Sigmoid colon (tissue), 7 donors: ENCODE measurements around the gene GLIPR1L2. TPM values are rescaled to one million over a fixed set of nuclear protein-coding genes. Genes with fewer than 3 reads are reported as not detected.
"Not testable (repeated sequence)": the region's sequence is repeated elsewhere in the genome, so short reads cannot be mapped to it uniquely, and the experiment has no call there.

Experiments
- DNase-seq: peaks from one replicate; pipeline ENCODE4 v3.0.0-alpha.2; 2019
- H3K27ac ChIP-seq, 4 donors: fragments of 200-600 bp; sonication (generic); one replicate each; pipeline ENCODE4 v1.5.1; 2016 to 2019; ENCODE audit warnings: mild to moderate bottlenecking in 1 of 4
- H3K27me3 ChIP-seq, 3 donors: fragments of 200-600 bp; sonication (generic); one replicate each; pipeline ENCODE4 v1.5.1; 2019; ENCODE audit warnings: mild to moderate bottlenecking in 1 of 3
- H3K36me3 ChIP-seq, 4 donors: fragments of 200-600 bp; sonication (generic); one replicate each; pipeline ENCODE4 v1.5.1; 2016 to 2019
- H3K4me1 ChIP-seq, 4 donors: fragments of 200-600 bp; sonication (generic); one replicate each; pipeline ENCODE4 v1.5.1; 2017 to 2019
- H3K4me3 ChIP-seq, 4 donors: fragments of 200-600 bp; sonication (generic); one replicate each; pipeline ENCODE4 v1.5.1; 2017 to 2019; ENCODE audit warnings: mild to moderate bottlenecking in 2 of 4, moderate library complexity in 1 of 4
- H3K9me3 ChIP-seq, 4 donors: fragments of 200-600 bp in 3 of 4; sonication (generic) in 3 of 4; one replicate each; pipeline versions ENCODE4 v1.5.1 to v1.6.1; 2013 to 2019
- EP300 ChIP-seq, 4 donors: sonication (generic); formaldehyde crosslinking; IDR thresholded peaks; one replicate each; pipeline ENCODE4 v1.6.1; 2017; ENCODE audit warnings: antibody characterized with exemption in 4 of 4
- POLR2A ChIP-seq, 2 donors: fragments of 450-650 bp; IDR thresholded peaks; one replicate each; pipeline ENCODE4 v1.6.1; 2016; ENCODE audit warnings: antibody characterized with exemption in 2 of 2, mild to moderate bottlenecking in 2 of 2, moderate library complexity in 2 of 2
- POLR2AphosphoS5 ChIP-seq, 4 donors: sonication (generic); formaldehyde crosslinking; IDR thresholded peaks; one replicate each; pipeline ENCODE4 v1.6.1; 2017; ENCODE audit warnings: antibody characterized with exemption in 4 of 4
- WGBS, 2 donors: extraction: QIAGEN DNeasy Blood & Tissue Kit; methylation state at CpG; one replicate each; pipeline ENCODE4 v1.1.7; 2013; 5-methylcytosine and 5-hydroxymethylcytosine counted together
- intact Hi-C: fragments of 100-400 bp; cut with DNase I; formaldehyde crosslinking; loops from one replicate; pipeline ENCODE4 v1.15.1; 2023
- polyA plus RNA-seq, 3 donors: library from polyadenylated mRNA; stranded (reverse); fragments of 200-250 nt; gene quantifications; one replicate each; pipeline ENCODE4 v1.2.3, GENCODE V29; 2013
- total RNA-seq, 4 donors: library from RNA; depleted of rRNA; stranded (reverse); fragments of >200 nt; gene quantifications; one replicate each; pipeline ENCODE4 v1.1.0, GENCODE V29; 2016
- TF ChIP-seq, protein P1 (sequence below), 4 experiments: fragments of 450-650 bp in 3 of 4; fragments of 200-600 bp in 1 of 4; IDR thresholded peaks; one replicate each; pipeline ENCODE4 v1.5.1; 2016 to 2019; ENCODE audit warnings: antibody characterized with exemption in 4 of 4, mild to moderate bottlenecking in 3 of 4, moderate library complexity in 2 of 4
- donor health status: healthy with polysubstance abuse.
- donor health status: Bipolar disorder and iron deficiency.
- donor health status: healthy.

The GLIPR1L2 gene
- total and polyA plus RNA-seq, 7 donors, result 0.47 to 3.0 (median 1.1) TPM; not detected in 3

GRCh38 chr12:75443709-75444108 lies 52.8 kb downstream of the GLIPR1L2 start:
- intact Hi-C loops, result no loop called here
- WGBS, 2 donors, result 44 to 63% methylated on average over 3 of the region's 3 CpGs

DNA sequence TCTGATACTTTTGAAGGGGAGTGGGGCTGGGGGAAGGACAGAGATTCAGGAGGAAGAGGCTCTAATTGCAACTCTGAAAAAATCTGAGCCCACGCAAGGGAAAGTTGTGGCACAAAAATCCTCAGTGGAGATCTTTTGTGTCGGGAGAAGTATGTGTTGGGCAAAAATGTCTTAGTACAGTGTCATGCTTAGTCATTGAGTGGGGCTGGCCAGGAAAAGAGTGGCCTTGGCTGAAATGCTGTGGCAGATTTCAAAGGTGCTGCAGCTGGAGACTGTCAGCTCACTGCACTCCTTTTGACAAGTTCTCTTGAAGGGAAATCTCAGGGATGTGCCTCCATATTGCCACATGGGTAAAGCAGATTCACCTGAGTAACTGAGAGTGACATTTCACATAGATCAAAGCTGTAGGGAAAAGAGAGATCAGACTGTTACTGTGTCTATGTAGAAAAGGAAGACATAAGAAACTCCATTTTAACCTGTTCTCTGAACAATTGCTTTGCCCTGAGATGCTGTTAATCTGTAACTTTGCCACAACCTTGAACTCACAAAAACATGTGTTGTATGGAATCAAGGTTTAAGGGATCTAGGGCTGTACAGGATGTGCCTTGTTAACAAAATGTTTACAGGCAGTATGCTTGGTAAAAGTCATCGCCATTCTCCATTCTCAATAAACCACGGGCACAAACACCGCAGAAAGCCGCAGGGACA lies 53.7 kb downstream of the GLIPR1L2 start:
- no peak for DNase-seq
- no peak overlapping the region for H3K27ac ChIP-seq
- WGBS, 2 donors, result 84 to 88% methylated on average over 6 of the region's 6 CpGs
- peaks cover 0 to 4% (median 0%) of the 10 kb centered on the region in 4 donors for H3K9me3 ChIP-seq
- intact Hi-C loops, result no loop called here
- no peak overlapping the region for H3K4me3 ChIP-seq
- no peaks in the 10 kb centered on the region for H3K36me3 ChIP-seq
- H3K4me1 ChIP-seq, result no peaks in the 10 kb centered on the region
- TF ChIP-seq EP300 (IDR thresholded peaks at IDR 0.05) (no peak), POLR2AphosphoS5 (IDR thresholded peaks at IDR 0.05) (no peak), POLR2A (IDR thresholded peaks at IDR 0.05) (no peak)
- TF ChIP-seq, protein P1, sequence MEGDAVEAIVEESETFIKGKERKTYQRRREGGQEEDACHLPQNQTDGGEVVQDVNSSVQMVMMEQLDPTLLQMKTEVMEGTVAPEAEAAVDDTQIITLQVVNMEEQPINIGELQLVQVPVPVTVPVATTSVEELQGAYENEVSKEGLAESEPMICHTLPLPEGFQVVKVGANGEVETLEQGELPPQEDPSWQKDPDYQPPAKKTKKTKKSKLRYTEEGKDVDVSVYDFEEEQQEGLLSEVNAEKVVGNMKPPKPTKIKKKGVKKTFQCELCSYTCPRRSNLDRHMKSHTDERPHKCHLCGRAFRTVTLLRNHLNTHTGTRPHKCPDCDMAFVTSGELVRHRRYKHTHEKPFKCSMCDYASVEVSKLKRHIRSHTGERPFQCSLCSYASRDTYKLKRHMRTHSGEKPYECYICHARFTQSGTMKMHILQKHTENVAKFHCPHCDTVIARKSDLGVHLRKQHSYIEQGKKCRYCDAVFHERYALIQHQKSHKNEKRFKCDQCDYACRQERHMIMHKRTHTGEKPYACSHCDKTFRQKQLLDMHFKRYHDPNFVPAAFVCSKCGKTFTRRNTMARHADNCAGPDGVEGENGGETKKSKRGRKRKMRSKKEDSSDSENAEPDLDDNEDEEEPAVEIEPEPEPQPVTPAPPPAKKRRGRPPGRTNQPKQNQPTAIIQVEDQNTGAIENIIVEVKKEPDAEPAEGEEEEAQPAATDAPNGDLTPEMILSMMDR (IDR thresholded peaks at IDR 0.05), result no peak
- H3K27me3 ChIP-seq, result no peaks in the 10 kb centered on the region

More at GRCh38 chr12:75443709-75444108, 52.8 kb downstream of the GLIPR1L2 start:
- H3K4me1 ChIP-seq, result no peaks in the 10 kb centered on the region
- H3K4me3 ChIP-seq, result no peak overlapping the region
- TF ChIP-seq EP300 (IDR thresholded peaks at IDR 0.05) (no peak), POLR2AphosphoS5 (IDR thresholded peaks at IDR 0.05) (no peak)
- H3K9me3 ChIP-seq, result peaks cover 0 to 4% (median 0%) of the 10 kb centered on the region in 4 donors
- no peak overlapping the region for H3K27ac ChIP-seq
- H3K27me3 ChIP-seq, result no peaks in the 10 kb centered on the region
- no peaks in the 10 kb centered on the region for H3K36me3 ChIP-seq
- DNase-seq, result no peak

DNA sequence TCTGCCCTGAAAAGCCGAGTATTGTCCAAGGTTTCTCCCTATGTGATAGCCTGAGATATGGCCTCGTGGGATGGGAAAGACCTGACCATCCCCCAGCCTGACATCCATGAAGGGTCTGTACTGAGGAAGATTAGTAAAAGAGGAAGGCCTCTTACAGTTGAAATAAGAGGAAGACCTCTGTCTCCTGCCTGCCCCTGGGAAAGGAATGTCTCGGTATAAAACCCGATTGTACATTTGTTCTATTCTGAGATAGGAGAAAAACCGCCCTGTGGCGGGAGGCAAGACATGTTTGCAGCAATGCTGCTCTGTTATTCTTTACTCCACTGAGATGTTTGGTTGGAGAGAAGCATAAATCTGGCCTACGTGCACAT lies 54.2 kb downstream of the GLIPR1L2 start:
- H3K27ac ChIP-seq, DNase-seq, H3K4me3 ChIP-seq, H3K27me3 ChIP-seq, H3K4me1 ChIP-seq, intact Hi-C loops, H3K9me3 ChIP-seq, H3K36me3 ChIP-seq: not testable (repeated sequence)
- 69 to 89% methylated on average over 7 of the region's 7 CpGs for WGBS, 2 donors

DNA sequence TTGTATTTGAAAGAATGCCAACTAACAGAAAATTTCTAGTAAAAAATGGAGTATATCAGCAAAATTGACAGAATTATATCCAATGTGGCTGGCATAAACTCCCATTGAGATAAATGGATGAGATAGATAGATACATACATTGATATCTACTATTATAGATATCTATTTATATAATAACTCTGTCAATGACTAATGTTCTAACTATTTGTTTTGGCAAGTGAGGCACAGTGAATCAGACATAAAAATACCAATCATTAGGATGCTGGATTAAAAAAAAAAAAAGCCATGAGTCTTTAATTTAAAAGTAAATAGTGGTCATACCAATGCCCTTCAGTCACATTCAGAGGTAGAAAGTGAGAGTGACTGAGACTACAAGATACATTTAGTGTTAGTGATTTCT lies 56.0 kb downstream of the GLIPR1L2 start:
- no peak overlapping the region for H3K27ac ChIP-seq
- no peak for DNase-seq
- H3K27me3 ChIP-seq, result no peaks in the 10 kb centered on the region
- no peaks in the 10 kb centered on the region for H3K4me1 ChIP-seq
- H3K9me3 ChIP-seq, result no peaks in the 10 kb centered on the region
- H3K36me3 ChIP-seq, result no peaks in the 10 kb centered on the region
- no peak overlapping the region for H3K4me3 ChIP-seq
- intact Hi-C loops, result no loop called here
- TF ChIP-seq, protein P1 (IDR thresholded peaks at IDR 0.05), result no peak
- TF ChIP-seq EP300 (IDR thresholded peaks at IDR 0.05) (no peak), POLR2A (IDR thresholded peaks at IDR 0.05) (no peak), POLR2AphosphoS5 (IDR thresholded peaks at IDR 0.05) (no peak)

DNA sequence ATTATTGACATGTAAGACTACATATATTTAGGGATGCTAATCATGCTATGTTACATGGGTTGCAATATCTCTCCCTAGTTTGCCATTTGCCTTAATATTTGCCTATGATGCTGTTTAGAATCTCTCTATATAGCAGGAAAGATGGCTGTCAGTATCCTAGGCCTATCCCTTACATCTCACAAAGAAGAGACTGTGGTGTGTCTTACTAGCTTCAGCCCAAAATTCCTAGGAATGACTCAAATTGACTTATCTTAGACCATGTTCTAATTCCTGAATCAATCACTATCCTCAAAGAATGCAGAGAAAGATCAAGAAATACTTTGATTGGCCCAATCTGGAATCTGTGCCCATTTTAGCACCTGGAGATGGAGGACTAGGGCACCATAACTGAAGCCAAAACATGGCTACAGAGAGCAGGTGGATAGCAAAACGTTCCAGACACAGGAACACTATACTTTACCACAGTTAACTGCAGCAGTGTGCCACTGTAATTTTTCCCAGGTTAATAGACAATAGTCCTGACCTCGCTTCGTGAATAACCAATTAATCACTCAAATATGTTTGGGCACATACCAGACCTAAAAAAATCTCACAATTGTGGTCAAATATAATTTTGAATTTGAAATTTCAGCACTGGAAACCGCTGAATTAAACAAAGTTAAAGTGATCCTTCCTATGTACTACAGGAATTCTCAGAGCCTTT lies 57.0 kb downstream of the GLIPR1L2 start:
- DNase-seq, result no peak
- H3K27ac ChIP-seq, result no peak overlapping the region
- no peaks in the 10 kb centered on the region for H3K27me3 ChIP-seq
- H3K9me3 ChIP-seq, result no peaks in the 10 kb centered on the region
- TF ChIP-seq EP300 (IDR thresholded peaks at IDR 0.05) (no peak), POLR2AphosphoS5 (IDR thresholded peaks at IDR 0.05) (no peak), POLR2A (IDR thresholded peaks at IDR 0.05) (no peak)
- TF ChIP-seq, protein P1 (IDR thresholded peaks at IDR 0.05), result no peak
- H3K4me1 ChIP-seq, result no peaks in the 10 kb centered on the region
- H3K36me3 ChIP-seq, result no peaks in the 10 kb centered on the region
- intact Hi-C loops, result no loop called here
- no peak overlapping the region for H3K4me3 ChIP-seq
- 74 to 82% methylated on average over 4 of the region's 4 CpGs for WGBS, 2 donors
